Testis (tissue), 2 donors: Measurements from ENCODE around the gene ALOX12.

Experiments
- CTCF ChIP-seq, 3 experiments: fragments of 450-650 bp in 2 of 3; fragments of 200-600 bp in 1 of 3; sonication (generic) in 1 of 3; IDR thresholded peaks; one replicate each; pipeline ENCODE4 v1.5.1; 2016 to 2019; ENCODE audit warnings: antibody characterized with exemption in 3 of 3, mild to moderate bottlenecking in 2 of 3, moderate library complexity in 1 of 3
- POLR2A ChIP-seq: fragments of 450-650 bp; IDR thresholded peaks from one replicate; pipeline ENCODE4 v1.6.1; 2017; ENCODE audit warnings: antibody characterized with exemption, mild to moderate bottlenecking, moderate library complexity

GRCh38 chr17:7041607-7042500 is 46.0 kb downstream of the ALOX12 start:
- TF ChIP-seq POLR2A (no peak), CTCF (IDR thresholded peaks at IDR 0.05) (no peak)
